NCI-H2107 treated with DMSO at 0.1 percent for 48 hours (cell line): ENCODE data around the gene DAZAP2.
A peak's percentile ranks its signal among the peaks of the same experiment; 100 is the strongest.
"Not testable (repeated sequence)": the region's sequence is repeated elsewhere in the genome, so short reads cannot be mapped to it uniquely, and the experiment has no call there.

ENCODE experiments used
- DNase-seq: peaks from one replicate; lab custom pipeline; 2025; ENCODE audit not compliant: unreplicated experiment; lab: John Stamatoyannopoulos, UW

DAZAP2 gene

GRCh38 chr12:51246254-51246853 is 7.7 kb downstream of the DAZAP2 start:
- no peak for DNase-seq

- peak; percentile 74 for DNase-seq
Measured at GRCh38 chr12:51247523-51248206, 9.0 kb downstream of the DAZAP2 start.

GRCh38 chr12:51253276-51253675 is 14.7 kb downstream of the DAZAP2 start:
- DNase-seq, result no peak

DNA sequence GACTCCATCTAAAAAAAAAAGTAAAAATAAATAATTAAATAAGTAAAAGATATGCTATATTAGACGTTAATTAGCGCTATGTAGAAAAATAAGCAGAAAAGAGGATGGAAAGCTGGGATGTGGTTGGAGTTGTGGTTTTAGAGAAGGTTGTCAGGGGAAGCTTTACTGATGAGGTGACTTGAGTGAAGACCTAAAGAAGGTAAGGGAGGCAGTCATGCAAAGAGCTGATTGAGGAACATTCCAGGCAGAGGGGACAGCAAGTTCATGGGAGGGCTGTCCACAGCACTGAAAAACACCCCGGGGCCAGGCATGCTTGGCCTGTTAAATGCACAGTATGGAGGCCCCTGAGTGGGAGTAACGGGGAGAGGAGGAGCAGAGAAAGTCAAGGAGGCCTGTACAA is 15.9 kb downstream of the DAZAP2 start:
- no peak for DNase-seq

DNA sequence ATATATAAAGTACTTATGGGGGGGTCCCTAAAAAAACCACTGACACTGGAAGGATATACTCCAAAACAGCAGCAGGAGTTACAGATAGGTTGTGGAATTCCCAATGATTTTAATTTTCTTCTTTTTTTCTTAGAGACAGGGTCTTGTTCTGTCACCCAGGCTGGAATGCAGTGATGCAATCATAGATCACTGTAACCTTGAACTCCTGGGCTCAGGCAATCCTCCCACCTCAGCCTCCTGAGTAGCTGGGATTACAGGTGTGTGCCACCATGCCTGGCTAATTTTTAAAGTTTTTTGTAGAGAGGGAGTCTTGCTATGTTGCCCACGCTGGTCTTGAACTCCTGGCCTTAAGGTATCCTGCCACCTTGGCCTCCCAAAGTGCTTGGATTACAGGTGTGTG is 21.0 kb downstream of the DAZAP2 start:
- not testable (repeated sequence) for DNase-seq

DNA sequence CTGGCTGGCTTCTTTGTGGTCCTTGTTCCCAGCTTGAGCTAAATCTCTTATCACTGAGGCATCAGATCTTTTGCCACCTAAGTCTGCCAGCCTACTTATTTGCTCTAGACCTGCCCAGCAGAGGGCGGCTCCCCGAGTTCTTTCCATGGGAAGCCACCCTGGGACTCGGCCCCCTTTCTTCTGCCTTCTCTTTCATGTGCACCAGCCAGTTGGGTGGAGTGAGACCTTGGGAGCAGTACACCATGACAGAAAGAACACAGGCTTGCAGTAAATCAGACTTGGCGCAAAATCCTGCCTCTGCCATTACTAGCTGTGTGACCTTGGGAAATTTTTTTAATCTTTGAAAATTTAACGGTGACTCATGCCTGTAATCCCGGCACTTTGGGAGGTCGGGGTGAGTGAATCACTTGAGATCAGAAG is 24.1 kb downstream of the DAZAP2 start:
- no peak for DNase-seq

- DNase-seq, result no peak
Measured at GRCh38 chr12:51263341-51263740, 24.7 kb downstream of the DAZAP2 start.

- DNase-seq, result no peak
Measured at GRCh38 chr12:51264297-51264696, 25.7 kb downstream of the DAZAP2 start.

GRCh38 chr12:51265024-51265423 is 26.4 kb downstream of the DAZAP2 start:
- DNase-seq, result no peak

- peak; percentile 21 for DNase-seq
Measured at GRCh38 chr12:51269174-51270066, 30.8 kb downstream of the DAZAP2 start.

- peak; percentile 25 for DNase-seq
Measured at GRCh38 chr12:51270067-51270950, 31.7 kb downstream of the DAZAP2 start, which contains the start of gene SMAGP. Gene SMAGP, minus strand, starts transcription at chr12:51270415. Its CDS starts 1,137 bp downstream, at chr12:51269278.

DNA sequence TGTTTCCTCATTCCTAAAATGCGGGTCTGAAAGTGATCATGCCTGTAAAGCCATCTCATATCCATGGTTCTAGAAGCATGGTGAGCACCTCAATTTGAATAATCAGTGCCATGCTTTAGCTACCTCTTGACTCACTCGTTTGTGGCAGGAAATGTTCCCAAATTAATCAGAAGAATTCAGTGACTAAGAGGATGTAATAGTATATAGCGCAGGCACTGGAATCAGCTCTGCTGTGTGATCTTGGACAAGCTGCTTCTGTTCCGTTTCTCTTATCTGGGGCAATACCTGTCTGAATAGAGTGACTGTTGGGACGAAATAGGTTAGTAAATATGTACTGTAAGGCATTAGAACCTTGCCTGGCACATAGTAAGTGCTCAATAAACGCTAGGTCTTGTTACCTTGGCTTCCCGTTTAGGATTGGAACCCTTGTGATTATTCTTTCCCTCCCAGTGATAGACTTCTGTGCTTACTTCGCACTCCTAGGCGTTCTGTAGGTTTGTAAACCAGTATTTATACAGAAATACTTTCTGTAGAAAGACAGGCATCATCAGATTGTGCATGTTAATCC is 32.4 kb downstream of the DAZAP2 start:
- no peak for DNase-seq

DNA sequence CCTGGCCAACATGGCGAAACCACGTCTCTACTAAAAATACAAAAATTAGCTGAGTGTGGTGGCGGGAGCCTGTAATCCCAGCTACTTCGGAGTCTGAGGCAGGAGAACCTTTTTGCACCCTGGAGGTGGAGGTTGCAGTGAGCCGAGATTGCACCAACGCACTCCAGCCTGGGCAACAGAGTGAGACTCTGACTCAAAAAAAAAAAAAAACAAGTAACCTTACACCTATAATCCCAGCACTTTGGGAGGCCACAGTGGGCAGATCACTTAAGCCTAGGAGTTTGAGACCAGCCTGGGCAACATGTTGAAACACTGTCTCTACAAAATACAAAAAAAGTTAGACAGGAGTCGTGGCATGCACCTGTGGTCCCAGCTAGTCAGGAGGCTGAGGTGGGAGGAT is 34.2 kb downstream of the DAZAP2 start:
- not testable (repeated sequence) for DNase-seq

DNA sequence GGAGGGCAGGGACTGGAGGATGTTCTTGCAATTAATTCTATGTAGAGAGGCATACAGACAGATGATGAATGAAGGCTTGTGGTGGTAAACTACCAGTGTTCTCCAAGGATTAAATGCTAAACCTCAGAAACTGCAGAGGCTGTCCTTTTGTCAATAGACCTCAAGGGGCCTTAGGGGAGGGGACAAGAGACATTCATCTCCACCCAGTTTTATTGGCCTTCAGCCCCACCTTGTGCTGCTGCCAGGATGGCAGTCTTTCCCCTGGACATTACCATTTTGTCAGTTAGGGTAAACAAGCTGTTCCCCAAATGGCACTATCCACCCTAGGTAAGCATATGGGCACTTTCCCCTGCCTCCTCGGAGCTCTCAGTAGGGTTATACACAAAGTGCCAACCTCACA is 36.5 kb downstream of the DAZAP2 start:
- no peak for DNase-seq

DNA sequence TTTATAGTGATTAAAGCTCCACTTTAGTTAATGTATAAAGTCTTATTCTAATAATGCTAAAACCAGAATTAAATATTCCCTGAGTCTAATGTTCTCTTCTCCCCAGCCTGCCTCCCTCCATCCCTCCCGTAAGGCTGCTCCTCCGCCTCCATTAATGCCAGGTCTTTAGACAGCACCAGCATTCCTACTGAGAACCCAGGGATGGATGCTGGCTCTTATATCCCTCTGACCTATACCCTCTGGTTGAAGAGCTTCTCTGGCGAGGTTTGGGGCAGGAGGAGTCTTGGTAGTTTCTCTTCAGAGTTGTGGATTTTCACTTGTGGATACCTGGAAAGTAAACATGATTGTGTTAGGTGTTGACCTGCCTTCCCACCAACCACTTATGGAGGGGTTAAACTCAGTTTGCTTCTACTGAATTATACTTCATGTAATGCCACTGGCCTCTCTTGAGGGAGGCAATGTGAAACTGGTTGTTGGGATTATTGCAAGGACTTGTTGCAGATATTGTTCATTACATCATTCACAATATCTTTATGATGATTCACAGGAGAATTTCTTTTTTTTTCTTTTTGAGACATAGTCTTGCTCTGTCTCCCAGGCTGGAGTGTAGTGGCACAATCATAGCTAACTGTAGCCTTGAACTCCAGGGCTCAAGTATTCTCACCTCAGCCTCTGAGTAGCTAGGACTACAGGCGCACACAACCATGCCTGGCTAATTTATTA is 42.7 kb downstream of the DAZAP2 start:
- DNase-seq, result no peak

DNA sequence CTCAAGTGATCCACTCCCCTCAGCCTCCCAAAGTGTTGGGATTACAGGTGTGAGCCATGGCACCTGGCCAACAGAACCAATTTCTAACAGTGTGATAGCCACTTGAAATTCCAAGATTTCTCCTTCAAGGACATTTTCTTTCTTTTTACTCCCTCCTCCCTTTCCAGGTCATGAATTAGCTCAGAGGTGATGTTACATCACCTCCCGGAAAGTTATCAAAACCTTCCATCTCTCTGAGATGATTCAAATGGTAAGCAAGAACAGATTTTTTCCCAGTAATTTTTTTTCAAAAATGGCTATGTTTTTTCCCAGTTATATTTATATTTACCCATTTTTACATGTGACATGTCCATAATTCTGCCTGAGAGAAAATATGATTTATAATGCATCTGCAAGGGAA is 47.2 kb downstream of the DAZAP2 start:
- DNase-seq, result no peak

GRCh38 chr12:51291603-51292513 is 53.2 kb downstream of the DAZAP2 start:
- not testable (repeated sequence) for DNase-seq
